ENCODE measurements around the gene SETD2. TPM values are rescaled to one million over a fixed set of nuclear protein-coding genes. Genes with fewer than 3 reads are reported as not detected.

Gene SETD2
- total RNA-seq, 1 experiment from 2014 or later = 28.8 TPM

DNA sequence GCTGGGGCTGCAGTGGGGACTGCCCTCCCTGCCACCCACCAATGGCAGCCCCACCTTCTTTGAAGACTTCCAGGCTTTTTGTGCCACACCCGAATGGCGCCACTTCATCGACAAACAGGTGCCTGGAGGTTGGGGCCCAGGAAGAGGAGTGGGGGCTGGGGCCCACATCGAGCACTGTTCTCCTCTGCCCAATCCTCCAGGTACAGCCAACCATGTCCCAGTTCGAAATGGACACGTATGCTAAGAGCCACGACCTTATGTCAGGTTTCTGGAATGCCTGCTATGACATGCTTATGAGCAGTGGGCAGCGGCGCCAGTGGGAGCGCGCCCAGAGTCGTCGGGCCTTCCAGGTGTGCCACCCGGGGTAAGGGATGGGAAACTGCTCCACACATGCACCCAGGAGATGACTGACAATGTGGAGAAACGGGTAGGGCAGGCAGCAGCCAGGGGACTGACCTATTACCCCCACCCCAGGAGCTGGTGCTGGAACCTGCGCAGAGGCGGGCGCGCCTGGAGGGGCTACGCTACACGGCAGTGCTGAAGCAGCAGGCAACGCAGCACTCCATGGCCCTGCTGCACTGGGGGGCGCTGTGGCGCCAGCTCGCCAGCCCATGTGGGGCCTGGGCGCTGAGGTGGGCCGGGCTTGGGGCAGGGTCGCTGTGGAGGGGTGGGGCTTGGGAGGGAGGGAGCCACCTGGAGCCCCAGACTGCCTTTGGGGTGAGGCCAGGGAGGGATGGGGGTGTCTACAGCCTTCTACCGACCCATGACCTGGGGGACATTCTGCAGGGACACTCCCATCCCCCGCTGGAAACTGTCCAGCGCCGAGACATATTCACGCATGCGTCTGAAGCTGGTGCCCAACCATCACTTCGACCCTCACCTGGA lies 161.5 kb downstream of the SETD2 start:
- Histone ChIP-seq H3K4me1 (ENCODE audit: insufficient read depth, low read length, poor library complexity, severe bottlenecking) (no peaks in the 10 kb centered on the region), H3K9me3 (ENCODE audit: low read depth, low read length, poor library complexity, severe bottlenecking) (no peaks in the 10 kb centered on the region), H3K27me3 (replicated peaks; ENCODE audit: insufficient read depth, low read depth, low read length, poor library complexity) (no peaks in the 10 kb centered on the region), H3K4me3 (ENCODE audit: low read depth, low read length, poor library complexity, severe bottlenecking) (no peak overlapping the region), H3K27ac (ENCODE audit: low read depth, low read length, poor library complexity, severe bottlenecking) (no peak overlapping the region), H3K36me3 (ENCODE audit: insufficient read depth, low read length, poor library complexity, severe bottlenecking) (no peaks in the 10 kb centered on the region)
- no peak for TF ChIP-seq EZH2 (IDR thresholded peaks at IDR 0.05; ENCODE audit: borderline replicate concordance, low read depth, low read length, poor library complexity, severe bottlenecking)
- TF ChIP-seq, protein P1, sequence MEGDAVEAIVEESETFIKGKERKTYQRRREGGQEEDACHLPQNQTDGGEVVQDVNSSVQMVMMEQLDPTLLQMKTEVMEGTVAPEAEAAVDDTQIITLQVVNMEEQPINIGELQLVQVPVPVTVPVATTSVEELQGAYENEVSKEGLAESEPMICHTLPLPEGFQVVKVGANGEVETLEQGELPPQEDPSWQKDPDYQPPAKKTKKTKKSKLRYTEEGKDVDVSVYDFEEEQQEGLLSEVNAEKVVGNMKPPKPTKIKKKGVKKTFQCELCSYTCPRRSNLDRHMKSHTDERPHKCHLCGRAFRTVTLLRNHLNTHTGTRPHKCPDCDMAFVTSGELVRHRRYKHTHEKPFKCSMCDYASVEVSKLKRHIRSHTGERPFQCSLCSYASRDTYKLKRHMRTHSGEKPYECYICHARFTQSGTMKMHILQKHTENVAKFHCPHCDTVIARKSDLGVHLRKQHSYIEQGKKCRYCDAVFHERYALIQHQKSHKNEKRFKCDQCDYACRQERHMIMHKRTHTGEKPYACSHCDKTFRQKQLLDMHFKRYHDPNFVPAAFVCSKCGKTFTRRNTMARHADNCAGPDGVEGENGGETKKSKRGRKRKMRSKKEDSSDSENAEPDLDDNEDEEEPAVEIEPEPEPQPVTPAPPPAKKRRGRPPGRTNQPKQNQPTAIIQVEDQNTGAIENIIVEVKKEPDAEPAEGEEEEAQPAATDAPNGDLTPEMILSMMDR (conservative IDR thresholded peaks at IDR 0.05; ENCODE audit: low read depth, low read length) = peak; percentile 42
- ChIA-PET POLR2A (ENCODE audit: low non-redundant PET) (no interaction called here), CTCF (no interaction called here)
- intact Hi-C loops (cut with micrococcal nuclease; ENCODE audit: unreplicated experiment) = no loop called here
- DNase-seq (ENCODE audit: low spot score) = no peak
- no TSS peak for BruUV-seq (replicated peaks)

DNA sequence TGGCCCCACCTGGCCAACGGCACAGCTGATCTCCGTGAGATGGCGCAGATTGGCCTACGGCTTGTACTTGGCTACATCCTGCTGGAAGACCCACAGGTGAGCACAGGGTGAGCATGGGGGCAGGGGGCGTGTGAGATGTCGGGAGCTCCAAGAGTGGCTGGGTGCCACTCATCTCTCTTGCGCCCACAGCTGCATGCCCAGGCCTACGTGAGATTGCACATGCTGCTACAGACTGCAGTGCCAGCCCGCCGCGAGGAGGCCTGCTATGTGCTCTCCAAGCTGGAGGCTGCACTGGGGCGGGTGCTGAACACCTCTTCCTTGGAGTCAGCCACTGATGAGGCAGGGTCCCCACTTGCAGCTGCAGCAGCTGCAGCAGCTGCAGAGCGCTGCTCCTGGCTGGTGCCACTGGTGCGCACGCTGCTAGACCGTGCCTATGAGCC lies 162.2 kb downstream of the SETD2 start:
- DNase-seq (ENCODE audit: low spot score) = no peak
- H3K4me1 ChIP-seq (ENCODE audit: insufficient read depth, low read length, poor library complexity, severe bottlenecking) = no peaks in the 10 kb centered on the region
- H3K27ac ChIP-seq (ENCODE audit: low read depth, low read length, poor library complexity, severe bottlenecking) = no peak overlapping the region
- CTCF ChIA-PET = no interaction called here
- no peak overlapping the region for H3K4me3 ChIP-seq (ENCODE audit: low read depth, low read length, poor library complexity, severe bottlenecking)
- TF ChIP-seq EZH2 (IDR thresholded peaks at IDR 0.05; ENCODE audit: borderline replicate concordance, low read depth, low read length, poor library complexity, severe bottlenecking) = no peak
- TF ChIP-seq, protein P1 (conservative IDR thresholded peaks at IDR 0.05; ENCODE audit: low read depth, low read length) = no peak
- no peaks in the 10 kb centered on the region for H3K27me3 ChIP-seq (replicated peaks; ENCODE audit: insufficient read depth, low read depth, low read length, poor library complexity)
- POLR2A ChIA-PET (ENCODE audit: low non-redundant PET) = no interaction called here
- BruUV-seq (replicated peaks) = no TSS peak
- intact Hi-C loops (cut with micrococcal nuclease; ENCODE audit: unreplicated experiment) = no loop called here
- H3K9me3 ChIP-seq (ENCODE audit: low read depth, low read length, poor library complexity, severe bottlenecking) = no peaks in the 10 kb centered on the region
- no peaks in the 10 kb centered on the region for H3K36me3 ChIP-seq (ENCODE audit: insufficient read depth, low read length, poor library complexity, severe bottlenecking)

DNA sequence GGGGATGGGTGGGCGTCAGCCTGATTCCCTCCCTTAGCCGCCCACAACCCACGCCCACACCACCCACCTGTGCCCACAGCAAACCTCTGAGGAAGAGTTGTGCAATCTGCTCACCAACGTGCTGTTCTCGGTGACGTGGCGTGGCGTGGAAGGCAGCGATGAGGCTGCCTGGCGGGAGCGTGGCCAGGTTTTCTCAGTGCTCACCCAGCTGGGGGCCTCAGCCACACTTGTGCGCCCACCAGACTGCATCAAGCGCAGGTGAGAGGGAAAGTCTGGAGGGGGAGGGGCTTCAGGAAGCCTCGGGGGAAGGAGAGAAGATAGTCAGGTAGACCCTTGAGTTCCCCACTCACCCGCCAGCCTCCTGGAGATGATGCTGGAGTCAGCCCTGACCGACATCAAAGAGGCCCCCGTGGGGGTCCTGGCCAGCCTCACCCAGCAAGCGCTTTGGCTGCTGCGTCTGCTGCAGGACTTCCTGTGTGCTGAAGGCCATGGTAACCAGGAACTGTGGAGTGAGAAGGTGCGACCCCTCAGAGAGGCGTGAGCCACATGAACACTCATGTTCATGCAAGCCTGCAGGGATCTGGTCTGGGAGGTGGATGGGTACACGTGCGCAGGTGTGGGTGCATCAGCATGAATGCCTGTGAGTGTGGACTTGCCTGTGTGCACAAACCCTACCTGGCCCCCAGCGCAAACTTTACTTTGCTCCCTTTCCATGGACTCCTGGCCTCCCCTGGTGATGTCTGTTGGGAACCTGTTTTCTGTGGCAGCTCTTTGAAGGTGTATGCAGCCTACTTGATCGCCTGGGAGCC lies 162.8 kb downstream of the SETD2 start:
- DNase-seq (ENCODE audit: low spot score) = no peak
- BruUV-seq (replicated peaks) = no TSS peak
- ChIA-PET CTCF (no interaction called here), POLR2A (ENCODE audit: low non-redundant PET) (no interaction called here)
- Histone ChIP-seq H3K36me3 (ENCODE audit: insufficient read depth, low read length, poor library complexity, severe bottlenecking) (no peaks in the 10 kb centered on the region), H3K27me3 (replicated peaks; ENCODE audit: insufficient read depth, low read depth, low read length, poor library complexity) (no peaks in the 10 kb centered on the region), H3K4me1 (ENCODE audit: insufficient read depth, low read length, poor library complexity, severe bottlenecking) (no peaks in the 10 kb centered on the region), H3K9me3 (ENCODE audit: low read depth, low read length, poor library complexity, severe bottlenecking) (no peaks in the 10 kb centered on the region), H3K27ac (ENCODE audit: low read depth, low read length, poor library complexity, severe bottlenecking) (no peak overlapping the region), H3K4me3 (ENCODE audit: low read depth, low read length, poor library complexity, severe bottlenecking) (no peak overlapping the region)
- TF ChIP-seq EZH2 (IDR thresholded peaks at IDR 0.05; ENCODE audit: borderline replicate concordance, low read depth, low read length, poor library complexity, severe bottlenecking) = no peak
- TF ChIP-seq, protein P1 (conservative IDR thresholded peaks at IDR 0.05; ENCODE audit: low read depth, low read length) = no peak
- intact Hi-C loops (cut with micrococcal nuclease; ENCODE audit: unreplicated experiment) = no loop called here

Measured in A673 (cell line).